ENCODE data around the gene IL24. TPM values are rescaled to one million over a fixed set of nuclear protein-coding genes. Genes with fewer than 3 reads are reported as not detected.
A peak's percentile ranks its signal among the peaks of the same experiment; 100 is the strongest.

Gene IL24
- total RNA-seq, 6 donors from 2014 or later: 0.24 TPM; not detected in 5

DNA sequence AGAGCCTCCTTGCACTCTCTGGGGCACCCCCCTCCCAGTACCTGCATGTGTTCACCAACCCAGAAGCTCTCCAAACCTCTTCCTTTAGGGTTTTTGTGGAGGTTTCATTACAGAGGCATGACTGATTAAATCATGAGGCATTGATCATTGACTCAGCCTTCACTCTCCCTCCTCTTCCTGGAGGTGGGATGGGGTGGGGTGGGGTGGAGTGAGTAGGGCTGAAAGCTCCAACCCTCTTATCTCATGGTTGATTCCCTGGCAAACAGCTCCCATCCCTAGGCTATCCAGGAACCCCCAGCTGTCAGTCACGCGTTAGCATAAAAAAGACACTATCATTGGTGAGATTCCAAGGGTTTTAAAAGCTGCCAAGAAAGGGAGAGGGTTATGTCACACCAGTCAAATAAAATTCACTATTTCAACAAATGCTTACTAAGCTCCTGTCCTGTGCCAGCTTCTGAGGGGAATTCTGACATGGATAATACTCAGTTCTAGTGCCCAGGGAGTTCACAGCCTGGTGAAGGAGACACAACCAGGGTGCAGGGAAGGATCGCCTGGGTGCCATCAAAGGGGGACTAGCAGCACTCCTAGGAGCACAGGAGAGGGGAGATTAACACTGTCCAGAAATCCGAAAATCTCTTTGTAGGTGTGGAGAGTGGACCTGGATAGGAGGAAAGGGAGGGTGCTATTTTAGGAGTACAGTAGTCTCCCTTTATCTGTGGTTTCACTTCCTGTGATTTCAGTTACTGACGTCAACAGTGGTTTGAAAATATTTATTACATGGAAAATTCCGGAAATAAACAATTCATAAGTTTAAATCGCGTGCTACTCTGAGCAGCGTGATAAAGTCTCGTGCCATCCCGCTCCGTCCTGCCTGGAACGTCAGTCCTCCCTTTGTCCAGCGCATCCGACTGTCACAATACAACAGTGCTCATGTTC is 6.8 kb upstream of the IL24 start:
- no peaks in the 10 kb centered on the region for H3K36me3 ChIP-seq
- peak in 1 of 2 donors; percentile 53 for DNase-seq
- H3K4me1 ChIP-seq: peaks cover 16 to 20% (median 18%) of the 10 kb centered on the region in 4 donors
- peak overlapping the region in 2 of 4 donors; percentile 7 to 53 for H3K27ac ChIP-seq
- TF ChIP-seq EP300 (IDR thresholded peaks at IDR 0.05) (peak in 2 of 4 donors; percentile 89 to 93), POLR2A (IDR thresholded peaks at IDR 0.05) (no peak), POLR2AphosphoS5 (IDR thresholded peaks at IDR 0.05) (peak; percentile 23 to 83)
- TF ChIP-seq, protein P1, sequence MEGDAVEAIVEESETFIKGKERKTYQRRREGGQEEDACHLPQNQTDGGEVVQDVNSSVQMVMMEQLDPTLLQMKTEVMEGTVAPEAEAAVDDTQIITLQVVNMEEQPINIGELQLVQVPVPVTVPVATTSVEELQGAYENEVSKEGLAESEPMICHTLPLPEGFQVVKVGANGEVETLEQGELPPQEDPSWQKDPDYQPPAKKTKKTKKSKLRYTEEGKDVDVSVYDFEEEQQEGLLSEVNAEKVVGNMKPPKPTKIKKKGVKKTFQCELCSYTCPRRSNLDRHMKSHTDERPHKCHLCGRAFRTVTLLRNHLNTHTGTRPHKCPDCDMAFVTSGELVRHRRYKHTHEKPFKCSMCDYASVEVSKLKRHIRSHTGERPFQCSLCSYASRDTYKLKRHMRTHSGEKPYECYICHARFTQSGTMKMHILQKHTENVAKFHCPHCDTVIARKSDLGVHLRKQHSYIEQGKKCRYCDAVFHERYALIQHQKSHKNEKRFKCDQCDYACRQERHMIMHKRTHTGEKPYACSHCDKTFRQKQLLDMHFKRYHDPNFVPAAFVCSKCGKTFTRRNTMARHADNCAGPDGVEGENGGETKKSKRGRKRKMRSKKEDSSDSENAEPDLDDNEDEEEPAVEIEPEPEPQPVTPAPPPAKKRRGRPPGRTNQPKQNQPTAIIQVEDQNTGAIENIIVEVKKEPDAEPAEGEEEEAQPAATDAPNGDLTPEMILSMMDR (IDR thresholded peaks at IDR 0.05): no peak
- H3K4me3 ChIP-seq: no peak overlapping the region
- H3K9me3 ChIP-seq: no peaks in the 10 kb centered on the region
- peak; percentile 54 to 78 for ATAC-seq (ENCODE audit: low FRiP score in 2 of 2)
- no peaks in the 10 kb centered on the region for H3K27me3 ChIP-seq
- WGBS, 2 donors: 39 to 61% methylated on average over 15 of the region's 15 CpGs

DNA sequence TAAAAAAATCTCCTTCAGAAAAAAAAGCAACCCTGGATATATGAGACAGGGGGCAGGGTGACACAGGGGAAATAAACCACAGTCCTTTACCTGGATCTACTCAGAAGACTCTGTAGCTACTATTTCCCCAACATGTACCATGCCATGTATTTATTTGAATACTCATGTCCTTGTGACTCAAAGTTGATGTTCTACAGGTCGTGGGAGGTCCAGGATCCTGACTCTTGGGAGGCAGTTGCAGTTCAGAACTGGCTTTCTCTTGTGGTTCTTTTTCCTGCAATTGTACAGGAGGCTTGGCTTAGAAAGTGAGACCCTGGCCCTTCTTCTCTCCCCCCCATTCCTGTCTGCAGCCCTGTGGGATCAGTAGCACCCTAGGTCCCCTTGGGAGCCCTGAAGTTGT is 5.8 kb upstream of the IL24 start:
- H3K4me1 ChIP-seq: peaks cover 22 to 29% (median 27%) of the 10 kb centered on the region in 4 donors
- WGBS, 2 donors: 69 to 95% methylated on average over 1 of the region's 1 CpG
- no peaks in the 10 kb centered on the region for H3K27me3 ChIP-seq
- no peaks in the 10 kb centered on the region for H3K9me3 ChIP-seq
- no peak overlapping the region for H3K4me3 ChIP-seq
- TF ChIP-seq EP300 (IDR thresholded peaks at IDR 0.05): no peak
- no peak for TF ChIP-seq POLR2AphosphoS5 (IDR thresholded peaks at IDR 0.05)
- TF ChIP-seq, protein P1 (IDR thresholded peaks at IDR 0.05): no peak
- ATAC-seq (ENCODE audit: low FRiP score in 2 of 2): no peak
- no peaks in the 10 kb centered on the region for H3K36me3 ChIP-seq
- peak overlapping the region in 1 of 4 donors; percentile 27 for H3K27ac ChIP-seq
- DNase-seq: no peak

DNA sequence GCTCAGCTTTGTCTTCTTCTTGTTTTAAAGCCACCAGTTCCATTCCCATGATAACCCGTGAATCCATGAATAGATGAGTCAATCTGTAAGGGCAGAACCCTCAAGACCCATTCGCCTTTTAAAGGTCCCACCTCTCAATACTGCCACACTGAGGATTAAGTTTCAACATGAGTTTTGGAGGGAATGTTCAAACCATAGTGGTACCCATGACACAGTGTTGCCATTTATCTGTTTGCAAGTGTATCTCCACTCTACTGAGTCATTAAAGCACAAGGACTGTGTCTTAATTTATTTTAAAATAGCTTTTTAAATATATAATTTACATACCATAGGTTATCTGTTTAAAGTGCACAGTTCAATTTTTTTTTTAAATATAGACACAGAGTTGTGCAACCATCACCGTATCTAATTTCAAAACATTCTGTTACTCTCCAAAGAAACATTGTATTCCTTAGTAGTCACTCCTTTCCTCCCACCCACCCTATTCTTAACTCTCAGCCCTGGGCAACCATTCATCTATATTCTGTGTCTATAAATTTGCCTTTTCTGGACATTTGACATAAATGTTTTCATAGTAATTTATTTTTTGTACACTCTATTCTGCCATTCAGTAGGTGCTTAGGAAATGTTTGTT is 4.8 kb upstream of the IL24 start:
- no peak overlapping the region for H3K4me3 ChIP-seq
- 68 to 72% methylated on average over 3 of the region's 3 CpGs for WGBS, 2 donors
- H3K4me1 ChIP-seq: peaks cover 22 to 32% (median 29%) of the 10 kb centered on the region in 4 donors
- no peaks in the 10 kb centered on the region for H3K27me3 ChIP-seq
- no peak overlapping the region for H3K27ac ChIP-seq
- TF ChIP-seq, protein P1 (IDR thresholded peaks at IDR 0.05): no peak
- TF ChIP-seq POLR2AphosphoS5 (IDR thresholded peaks at IDR 0.05) (no peak), EP300 (IDR thresholded peaks at IDR 0.05) (no peak), POLR2A (IDR thresholded peaks at IDR 0.05) (no peak)
- DNase-seq (no peak), ATAC-seq (ENCODE audit: low FRiP score in 2 of 2) (no peak)
- no peaks in the 10 kb centered on the region for H3K9me3 ChIP-seq
- H3K36me3 ChIP-seq: no peaks in the 10 kb centered on the region

DNA sequence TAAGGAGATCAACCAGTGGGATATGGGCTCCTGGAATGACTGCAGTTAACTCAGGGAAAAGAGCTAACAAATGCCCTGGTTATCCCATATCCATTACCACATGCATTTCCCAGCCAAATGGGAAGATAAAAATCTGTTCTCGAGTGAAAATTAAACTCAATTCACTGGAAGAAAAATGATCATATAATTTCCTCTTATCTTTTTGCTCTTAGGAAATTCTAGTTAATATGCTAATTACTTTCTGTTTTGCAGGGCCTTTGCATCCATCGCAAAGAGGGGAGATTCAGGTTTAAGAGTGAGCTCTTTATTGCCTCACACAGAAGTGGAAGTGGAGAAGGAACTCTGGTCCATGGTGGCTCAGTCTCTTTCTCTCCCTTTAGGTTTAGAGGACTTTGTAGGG is 3.9 kb upstream of the IL24 start:
- Histone ChIP-seq H3K36me3 (no peaks in the 10 kb centered on the region), H3K4me3 (no peak overlapping the region), H3K9me3 (no peaks in the 10 kb centered on the region), H3K27ac (no peak overlapping the region), H3K4me1 (peaks cover 22 to 35% (median 29%) of the 10 kb centered on the region in 4 donors), H3K27me3 (no peaks in the 10 kb centered on the region)
- ATAC-seq (ENCODE audit: low FRiP score in 2 of 2): no peak
- WGBS, 2 donors: 68 to 77% methylated on average over 2 of the region's 2 CpGs
- no peak for DNase-seq
- TF ChIP-seq POLR2A (IDR thresholded peaks at IDR 0.05) (no peak), EP300 (IDR thresholded peaks at IDR 0.05) (no peak), POLR2AphosphoS5 (IDR thresholded peaks at IDR 0.05) (no peak)
- TF ChIP-seq, protein P1 (IDR thresholded peaks at IDR 0.05): no peak

Measured in upper lobe of left lung (tissue), 6 donors.